GM21367 (cell line): ENCODE measurements around the gene MAD2L1BP.

Source experiments
- ATAC-seq: cut with Tn5 transposase; IDR thresholded peaks from one replicate; pipeline ENCODE4 v1.9.1; 2021; ENCODE audit not compliant: unreplicated experiment

MAD2L1BP gene

DNA sequence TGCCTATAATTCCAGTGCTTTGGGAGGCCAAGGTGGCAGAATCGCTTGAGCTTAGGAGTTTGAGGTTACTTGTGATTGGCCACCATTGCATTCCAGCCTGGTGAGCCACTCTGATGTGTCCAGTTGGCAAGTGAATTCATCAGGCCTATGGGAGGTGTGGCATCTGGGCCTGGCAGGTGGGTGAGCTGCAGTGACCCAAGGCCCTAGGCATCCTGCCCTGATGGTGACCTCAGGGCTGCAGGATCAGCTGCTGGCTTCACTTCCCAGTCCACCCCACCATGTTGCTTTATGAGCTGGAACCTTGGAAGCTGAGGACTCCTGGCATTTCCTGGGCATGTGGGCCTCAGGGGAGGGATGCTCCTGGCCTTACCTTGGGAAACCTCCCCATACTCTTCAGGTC, 29.7 kb downstream of the MAD2L1BP start:
- no peak for ATAC-seq

DNA sequence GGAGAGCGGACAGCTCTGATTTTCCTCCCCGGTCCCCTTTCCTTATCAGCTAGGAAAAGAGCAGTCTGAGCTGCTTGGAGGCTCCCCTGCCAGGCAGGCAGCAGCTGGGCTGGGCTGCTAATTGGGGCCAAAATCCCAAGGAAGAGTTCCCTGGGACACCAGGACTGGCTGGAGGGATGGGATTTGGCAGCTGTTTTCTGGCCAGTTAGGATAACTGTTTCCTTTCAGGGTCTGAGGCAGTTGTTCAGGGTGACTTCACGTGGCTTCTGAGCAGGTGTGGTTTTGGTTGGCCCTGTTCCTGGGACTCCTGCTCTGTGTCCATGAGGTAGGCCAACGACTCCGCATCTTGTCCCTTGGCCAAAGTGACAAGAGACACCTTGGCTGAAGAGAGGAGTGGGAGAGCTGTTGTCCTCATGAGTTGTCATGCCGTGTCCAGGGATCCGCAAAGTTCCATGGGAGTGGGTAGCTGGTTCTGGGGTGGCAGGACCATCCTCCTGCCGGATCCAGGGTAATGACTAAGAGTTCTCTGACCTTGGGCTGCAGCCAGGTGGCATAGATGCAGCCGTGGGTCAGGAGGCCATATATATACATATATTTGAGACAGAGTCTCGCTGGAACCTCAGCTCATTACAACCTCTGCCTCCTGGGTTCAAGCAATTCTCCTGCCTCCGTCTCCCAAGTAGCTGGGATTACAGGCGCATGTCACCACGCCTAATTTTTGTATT, 30.7 kb downstream of the MAD2L1BP start:
- no peak for ATAC-seq

DNA sequence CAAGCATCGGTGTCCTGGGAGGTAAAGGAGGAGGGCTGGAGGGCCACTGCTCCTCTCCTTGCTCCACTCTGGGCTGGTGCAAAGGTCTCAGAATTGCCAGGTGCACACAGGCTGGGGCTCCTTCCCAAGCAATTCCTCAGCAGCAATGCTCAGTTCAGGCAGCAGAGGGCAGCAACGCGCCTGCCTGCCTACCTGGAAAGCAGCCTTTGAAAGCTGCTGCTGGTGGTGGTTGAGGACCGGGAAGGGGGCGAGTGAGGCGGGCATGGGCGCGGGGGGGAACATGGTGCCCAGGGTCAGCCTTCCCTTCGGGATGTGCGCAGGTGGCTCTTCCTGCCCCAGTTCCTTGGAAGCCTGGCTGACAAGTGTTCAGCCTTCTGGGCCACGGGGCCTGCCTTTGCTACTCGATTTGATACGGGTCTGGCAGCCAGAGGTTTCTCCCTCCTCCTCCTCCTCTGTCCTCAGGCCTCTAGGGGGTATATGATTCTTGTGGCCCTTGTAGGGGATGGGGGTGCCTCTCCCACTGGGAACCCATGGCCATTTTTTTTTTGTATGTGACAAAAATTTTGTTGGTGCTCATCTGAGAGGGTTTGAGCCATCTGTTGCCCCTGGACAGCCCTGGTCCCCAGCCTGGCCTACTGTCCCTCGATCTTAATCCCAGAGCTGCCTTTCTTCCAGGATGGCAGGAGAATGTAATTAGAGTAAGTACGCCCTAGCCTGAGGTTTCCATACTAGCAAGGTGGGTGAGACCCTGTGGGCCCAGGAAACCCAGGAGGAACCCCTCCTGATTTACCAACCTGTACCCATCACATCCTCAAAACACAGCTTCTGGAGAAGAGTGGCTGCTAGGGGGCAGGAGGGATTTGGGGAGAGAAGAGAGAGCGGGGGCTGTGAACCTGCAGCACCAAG, 31.9 kb downstream of the MAD2L1BP start:
- ATAC-seq: no peak

DNA sequence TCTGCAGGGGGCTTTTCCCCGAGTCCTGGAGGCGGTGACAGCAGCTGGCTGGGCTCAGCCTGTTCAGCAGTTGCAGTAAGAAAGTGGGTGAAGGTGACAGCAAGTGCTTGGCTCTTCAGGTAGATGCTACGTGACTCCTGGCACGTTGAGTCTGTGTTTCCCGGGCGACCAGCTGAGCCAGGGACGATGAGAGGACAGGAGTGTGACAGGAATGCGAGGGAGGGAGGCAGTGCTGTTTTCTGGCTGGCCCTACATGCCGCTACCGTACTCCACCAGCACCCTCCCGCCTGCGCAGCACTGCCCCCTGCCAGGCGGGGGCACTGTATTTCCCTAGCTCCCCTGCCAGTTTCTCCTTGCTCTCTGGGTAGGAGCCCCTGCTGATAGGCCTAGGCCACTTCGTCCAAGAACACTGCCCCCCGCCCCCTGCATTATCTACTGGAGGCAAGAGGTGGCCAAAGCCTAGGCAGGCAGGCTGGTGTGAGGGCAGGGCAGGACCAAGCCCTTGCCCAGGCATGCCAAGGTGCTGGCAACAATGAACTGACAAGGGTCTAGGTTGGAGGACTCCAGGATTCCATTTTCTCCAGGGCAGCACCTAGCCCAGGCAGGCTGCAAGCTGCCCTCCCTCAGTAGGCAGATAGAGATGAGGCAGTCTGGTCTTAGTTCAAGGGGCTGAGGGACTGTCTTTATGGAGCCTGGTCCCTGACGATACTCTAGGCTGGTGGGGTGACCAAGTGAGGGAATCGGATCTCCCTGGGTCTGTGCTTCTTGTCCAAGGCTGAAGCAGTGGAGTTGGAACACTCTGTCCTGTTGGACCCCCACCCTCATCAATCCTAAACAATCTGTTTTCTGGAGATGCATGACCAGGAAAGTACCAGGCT, 32.8 kb downstream of the MAD2L1BP start:
- ATAC-seq: peak; percentile 47

DNA sequence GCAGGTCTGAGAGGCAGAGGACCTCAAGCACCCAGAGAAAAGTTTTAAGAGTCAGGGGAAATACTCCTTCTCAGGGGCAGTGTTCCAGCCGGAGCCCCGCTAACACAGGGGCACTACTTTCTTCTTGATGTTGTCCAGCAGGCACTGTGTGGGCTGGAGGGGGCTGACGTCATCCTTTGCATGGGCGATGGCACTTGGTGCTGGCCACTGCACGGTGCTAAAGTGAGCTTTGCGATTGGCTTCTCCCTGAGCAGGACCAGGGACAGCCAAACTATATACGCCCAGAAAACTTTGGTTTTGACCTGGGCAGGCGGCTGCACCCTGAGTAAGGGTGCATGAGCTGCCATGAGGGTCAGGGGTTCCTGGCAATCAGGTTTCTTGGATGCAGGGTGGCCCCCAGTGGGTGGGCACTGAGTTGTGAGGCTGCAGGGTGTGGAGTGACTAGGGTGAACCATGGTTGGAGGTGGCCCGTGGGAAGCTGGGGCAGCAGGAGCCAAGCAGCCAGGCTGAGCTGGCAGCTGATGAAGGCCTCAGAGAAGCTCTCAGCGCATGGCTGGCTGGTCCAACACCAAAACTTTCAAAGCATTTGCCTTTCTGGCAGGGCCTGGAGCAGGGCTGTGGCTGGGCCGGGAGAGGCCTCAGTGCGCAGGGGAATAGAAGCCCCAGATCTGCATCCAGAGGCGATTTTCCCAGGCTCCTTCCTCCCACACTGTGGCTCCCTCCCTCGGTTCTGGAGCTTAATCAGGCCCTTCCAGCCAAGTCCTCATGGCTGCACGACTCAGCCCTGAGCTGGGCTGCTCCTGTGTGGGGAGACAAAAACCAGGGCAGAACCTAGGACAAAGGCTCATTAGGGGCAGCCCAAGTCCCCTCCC, 33.6 kb downstream of the MAD2L1BP start:
- ATAC-seq: no peak

DNA sequence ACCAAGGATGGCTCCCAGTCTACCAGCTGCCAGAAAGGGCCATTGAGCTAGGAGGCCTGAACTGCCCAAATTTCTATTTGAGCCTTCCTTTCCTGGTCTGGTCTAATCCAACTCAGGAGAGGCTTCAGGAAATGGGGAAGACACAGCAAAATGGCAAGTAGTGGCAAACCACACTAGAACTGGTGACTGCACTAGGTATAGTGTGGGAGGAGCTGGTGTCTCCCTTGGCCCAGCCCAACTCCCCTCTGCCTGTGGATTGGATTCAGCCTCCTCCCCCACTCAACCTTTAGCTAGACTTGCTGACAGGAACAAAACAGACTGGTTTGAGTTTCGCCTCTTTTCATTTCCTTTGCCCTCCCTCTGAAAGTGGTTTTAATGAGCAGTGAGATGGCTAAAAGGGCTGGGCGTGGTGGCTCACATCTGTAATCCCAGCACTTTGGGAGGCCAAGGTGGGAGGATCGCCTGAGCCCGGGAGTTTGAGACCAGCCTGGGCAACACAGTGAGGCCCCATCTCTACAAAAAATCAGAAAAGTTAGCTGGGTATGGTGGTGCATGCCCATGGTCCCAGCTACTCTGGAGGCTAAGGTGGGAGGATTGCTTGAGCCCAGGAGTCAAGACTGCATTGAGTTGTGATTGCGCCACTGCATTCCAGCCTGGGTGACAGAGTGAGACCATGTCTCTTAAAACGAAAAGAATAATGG, 34.4 kb downstream of the MAD2L1BP start:
- ATAC-seq: no peak

DNA sequence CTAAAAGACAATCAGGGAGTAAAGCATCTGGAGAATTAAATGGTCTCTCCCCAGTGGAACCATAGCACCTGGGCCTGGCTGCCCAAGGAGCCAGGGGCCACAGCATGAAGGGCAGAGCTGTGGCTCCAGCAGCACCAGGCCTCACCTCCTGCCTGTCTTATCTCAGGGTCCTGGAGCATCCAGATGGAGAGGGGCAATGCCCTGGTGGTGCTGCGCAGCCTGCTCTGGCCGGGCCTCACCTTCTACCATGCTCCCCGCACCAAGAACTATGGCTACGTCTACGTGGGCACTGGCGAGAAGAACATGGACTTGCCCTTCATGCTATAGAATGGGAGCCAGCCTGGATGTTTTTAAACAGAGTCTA, 35.0 kb downstream of the MAD2L1BP start:
- no peak for ATAC-seq

DNA sequence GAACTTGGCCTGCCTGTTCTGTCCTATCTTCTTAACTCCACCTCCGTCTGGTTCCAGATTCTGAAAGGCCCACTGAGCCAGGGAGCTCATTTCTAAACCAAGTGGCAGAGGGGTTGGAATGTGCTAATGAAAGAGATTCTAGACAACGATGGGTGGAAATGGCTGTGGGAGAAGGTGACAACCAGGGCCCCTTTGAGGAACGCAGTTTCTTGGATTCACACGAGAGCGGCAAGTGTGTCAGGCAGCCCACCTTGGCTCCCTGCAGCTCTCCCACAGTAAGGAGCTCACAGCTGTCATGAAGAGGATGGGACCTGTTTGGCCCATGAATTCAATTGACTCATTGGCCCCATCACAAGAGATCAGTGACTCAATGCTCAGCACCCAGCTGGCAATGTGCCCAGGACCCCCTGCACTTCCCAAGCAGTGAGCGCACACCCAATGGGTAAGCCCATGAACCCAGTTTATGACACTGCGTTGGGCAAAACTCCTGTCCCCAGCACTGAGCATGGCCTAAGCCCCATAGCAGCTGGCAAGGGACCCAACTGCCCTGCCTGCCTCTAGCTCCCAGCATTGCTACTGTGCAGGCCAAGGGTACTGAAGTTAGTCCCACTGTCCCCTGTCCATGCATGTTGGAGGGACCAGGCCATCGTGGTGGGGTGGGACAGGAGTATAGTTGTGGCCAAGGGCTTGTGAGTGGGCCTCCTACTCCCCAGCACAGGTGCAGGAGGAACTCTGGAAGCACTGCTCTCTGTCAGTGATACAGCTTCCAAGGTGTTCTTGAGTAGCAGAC, 35.6 kb downstream of the MAD2L1BP start:
- no peak for ATAC-seq

DNA sequence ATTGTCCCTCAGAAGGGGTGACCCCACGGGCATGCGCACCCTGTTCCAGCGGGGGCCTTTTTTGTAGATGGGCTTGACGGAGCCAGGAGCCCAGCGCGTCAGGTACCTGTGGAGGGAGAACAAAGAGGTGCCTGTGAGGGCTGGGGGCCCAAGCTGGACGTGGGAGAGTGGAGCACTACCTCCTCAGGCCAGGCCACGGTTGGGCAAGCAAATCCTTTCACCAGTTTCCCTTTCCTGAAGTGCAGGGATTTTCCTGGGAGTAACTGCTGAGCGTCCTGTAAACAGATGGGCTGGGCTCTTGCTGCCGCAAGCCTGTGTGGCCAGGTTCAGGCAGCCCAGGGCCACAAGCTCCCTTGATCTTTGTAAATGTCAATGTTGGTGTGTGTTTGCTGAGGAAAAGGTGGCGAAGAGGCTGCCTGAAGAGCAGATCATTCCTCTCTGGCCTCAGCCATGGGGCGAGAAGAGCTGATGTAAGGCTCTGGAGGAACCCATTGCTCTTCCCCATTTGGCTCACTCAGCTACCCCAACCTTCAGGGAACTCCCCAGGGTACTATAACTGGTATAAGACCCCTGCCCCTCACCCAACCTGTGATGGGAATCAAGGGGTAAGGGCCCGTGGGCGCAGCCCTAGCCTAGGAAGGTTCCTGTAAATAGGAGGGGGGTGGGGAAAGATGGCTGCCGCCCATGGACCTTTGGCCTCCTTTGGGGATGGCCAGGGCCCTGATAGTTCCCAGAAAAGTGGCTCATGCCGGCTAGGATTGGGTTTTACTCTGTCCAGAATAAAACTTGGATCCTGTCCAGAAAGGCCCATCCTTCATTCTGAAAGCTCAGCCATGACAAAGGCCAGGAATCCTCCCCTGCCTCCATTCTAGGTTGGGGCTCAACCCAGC, 36.4 kb downstream of the MAD2L1BP start:
- ATAC-seq: no peak

DNA sequence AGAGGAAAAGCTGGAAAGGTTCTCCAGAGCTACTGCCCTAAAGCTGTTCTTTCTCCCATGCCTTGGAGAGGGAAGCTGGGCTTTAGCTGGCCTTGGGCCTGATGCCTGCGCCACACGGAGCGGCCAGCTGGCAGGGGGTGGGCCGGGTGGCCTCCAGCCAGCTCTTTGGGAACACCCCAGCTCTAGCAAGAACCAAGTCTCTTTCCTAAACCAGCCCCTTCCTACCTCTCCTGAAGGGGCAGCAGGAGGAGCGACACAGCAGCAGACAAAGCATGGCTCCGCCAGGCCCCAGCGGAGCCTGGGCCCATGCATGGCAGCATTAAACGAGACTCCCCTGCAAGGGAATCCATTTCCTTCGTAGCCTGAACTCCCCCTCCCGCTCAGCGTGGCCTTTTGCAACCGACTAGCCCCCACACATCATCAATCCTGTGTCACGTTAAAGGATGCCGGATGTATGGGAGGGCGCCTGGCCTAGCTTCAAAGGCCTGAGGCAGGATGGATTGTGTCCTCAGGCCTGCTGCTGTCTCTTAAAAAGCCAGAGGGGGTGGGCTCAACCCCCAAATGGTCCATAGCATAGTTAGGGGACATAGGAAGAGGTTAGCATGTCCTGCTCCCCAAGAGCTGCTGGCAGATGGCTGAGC, 37.9 kb downstream of the MAD2L1BP start:
- ATAC-seq: no peak

DNA sequence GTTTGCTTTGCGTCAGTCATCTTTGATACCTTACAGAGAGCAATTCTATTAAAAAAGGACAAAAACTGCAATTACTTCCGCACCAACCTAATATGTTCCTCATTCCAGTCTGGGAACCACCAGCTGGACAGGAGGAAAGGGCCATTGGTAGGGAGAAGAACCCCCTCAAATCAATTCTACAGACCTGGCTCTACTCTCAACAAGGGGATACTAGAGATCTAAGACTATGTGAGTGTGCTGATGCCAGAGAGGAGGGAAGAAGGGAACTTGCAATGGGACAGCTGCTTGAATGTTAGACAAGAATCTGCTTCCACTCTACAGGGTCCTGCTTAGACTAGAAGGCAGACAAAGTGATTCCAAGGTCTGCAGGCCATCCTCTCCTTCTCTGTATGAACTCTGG, 38.7 kb downstream of the MAD2L1BP start:
- ATAC-seq: no peak

DNA sequence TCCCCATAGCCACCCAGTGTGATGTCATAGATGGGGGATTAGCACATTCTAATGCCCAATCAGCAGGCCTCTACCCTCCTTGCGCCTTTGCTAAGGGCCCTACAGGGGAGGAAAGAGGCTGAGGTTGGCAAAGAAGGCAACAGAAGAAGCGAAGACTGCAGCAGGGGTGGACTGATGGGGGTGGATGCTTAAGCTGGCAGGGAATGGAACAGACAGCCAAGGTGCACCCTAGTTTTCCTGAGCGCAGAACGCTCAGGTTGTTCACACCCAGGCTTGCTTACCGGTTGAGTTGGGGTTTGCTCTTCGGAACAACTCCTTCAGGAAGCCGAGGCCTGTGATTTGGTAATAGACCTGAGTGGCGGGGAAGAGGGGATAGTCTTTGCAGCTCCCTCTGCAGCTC, 39.3 kb downstream of the MAD2L1BP start:
- no peak for ATAC-seq

DNA sequence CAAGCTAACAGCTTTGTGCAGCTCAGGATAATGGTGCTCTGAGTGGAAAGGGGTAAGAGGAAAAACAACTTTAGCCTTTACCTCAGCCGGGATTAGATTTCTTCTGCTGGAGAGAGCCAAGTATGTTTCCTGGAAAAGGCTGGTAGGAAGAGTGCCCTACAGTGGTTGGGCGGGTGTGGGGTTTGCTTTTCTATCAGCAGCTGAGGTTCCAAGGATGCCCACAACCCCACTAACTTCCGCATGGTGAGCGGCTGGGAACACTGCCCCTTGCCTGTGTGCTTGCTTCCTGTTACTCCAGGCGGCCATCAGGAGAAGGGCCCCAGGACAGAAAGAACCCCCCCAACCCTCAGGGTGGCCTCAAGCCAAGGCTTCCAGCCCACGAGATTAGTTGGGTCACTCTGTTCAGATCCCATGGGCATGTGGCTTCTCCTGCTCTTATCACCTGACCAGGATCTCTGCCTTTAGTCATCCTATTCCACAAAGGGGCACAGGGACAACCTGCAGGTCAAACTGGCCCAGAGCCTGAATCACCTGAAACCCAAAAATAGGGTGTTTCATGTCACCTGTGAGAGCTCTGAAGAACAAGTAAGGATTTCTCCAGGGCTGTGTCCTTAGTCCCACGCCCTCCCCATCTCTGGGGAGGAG, 41.4 kb downstream of the MAD2L1BP start:
- no peak for ATAC-seq

DNA sequence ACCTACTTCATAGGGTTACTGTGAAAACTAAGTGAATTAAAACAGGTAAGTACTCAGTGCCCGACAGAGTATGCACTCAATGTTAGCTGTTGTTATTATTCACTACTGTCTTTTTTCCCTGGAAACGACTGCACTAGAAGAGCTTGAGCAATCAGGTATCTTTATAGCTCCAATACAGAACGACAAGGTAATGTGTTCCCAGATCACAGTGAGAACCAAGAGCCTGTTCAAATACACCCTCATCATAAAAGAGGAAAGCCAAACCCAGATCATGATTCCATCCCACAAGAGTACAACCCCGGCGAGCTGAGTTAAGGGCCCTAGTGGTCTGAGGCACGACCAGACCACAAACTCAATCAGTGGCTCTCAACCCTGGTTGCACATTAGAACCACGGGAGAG, 42.1 kb downstream of the MAD2L1BP start:
- ATAC-seq: no peak

DNA sequence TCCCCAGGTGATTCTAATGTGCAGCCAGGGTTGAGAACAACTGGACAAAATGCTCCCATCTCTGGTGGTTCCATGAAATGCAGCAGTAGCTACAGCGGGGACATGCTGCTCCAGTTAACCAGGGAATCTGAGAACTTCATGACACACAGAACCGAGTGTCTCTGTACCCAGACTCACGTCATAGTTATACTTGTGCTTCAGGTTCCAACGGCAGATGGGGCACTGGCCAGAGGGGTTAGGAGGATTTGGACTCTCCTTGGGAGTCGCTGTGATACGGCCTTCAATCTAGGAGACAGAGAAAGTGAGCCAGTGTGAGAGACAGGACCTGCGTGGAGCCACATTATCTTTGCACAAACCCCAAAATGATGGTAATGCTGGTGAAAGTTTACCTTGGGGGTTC, 42.7 kb downstream of the MAD2L1BP start:
- no peak for ATAC-seq

DNA sequence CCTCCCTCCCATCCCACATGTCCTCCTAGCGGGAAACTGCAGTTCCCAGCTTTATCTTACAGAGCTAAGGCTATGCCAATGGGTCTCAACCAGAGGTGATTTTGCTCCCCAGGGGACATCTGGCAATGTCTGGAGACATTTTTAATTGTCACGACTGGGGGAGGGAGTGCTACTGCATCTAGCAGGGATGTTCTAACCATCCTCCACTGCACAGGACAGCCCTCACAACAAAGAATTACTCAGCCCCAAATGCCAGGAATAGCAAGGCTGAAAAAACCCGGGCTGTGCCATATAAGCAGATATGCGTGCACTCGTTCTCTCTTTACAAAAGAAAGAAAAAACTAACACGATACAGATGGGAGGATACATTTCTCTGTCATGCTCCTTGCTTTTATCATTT, 43.4 kb downstream of the MAD2L1BP start:
- no peak for ATAC-seq
